Measurements from ENCODE around the gene ZNF639.

DNA sequence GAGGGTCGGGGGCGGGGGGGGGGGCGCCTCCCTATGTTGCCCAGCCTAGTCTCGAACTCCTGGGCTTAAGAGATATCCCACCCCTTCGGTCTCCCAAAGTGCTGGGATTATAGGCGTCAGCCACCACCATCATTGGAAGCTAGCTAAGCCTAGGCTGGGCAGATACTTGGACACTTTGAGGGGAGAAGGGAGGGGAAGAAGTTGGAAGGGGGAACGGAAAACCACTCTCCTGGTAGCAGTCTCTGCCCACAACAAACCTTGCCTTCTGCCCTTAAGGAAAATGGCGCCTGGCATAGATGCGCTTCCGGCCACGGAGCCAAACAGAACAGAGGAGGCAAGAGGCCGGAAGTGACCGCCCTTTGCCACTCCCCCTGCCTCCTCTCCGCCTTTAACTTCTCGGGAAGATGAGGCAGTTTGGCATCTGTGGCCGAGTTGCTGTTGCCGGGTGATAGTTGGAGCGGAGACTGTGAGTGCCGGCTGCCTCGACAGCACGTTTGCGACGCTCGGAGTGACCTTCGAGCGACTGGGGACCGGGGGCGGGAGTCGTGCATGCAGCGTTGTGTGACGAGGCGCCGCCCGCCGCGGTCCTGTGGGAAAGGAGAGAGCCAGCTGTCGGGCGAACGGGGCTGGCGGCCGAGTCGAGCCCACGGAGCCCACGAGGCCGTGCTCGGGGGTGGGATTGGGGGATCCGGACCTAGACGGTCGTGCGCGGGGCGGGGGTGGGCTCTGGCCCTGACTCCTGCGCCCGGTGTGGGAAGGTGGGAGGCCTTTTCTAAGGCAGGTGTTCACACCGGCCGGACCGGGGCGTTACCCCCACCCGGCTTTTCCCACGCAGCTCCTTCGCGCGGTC is 24.7 kb downstream of the ZNF639 start, which contains the start of gene MFN1:
- TF ChIP-seq POLR2AphosphoS5 (IDR thresholded peaks at IDR 0.05) = peak; percentile 90 to 95
- no peak for TF ChIP-seq POLR2A (IDR thresholded peaks at IDR 0.05; ENCODE audit: low read depth)
- TF ChIP-seq, protein P1, sequence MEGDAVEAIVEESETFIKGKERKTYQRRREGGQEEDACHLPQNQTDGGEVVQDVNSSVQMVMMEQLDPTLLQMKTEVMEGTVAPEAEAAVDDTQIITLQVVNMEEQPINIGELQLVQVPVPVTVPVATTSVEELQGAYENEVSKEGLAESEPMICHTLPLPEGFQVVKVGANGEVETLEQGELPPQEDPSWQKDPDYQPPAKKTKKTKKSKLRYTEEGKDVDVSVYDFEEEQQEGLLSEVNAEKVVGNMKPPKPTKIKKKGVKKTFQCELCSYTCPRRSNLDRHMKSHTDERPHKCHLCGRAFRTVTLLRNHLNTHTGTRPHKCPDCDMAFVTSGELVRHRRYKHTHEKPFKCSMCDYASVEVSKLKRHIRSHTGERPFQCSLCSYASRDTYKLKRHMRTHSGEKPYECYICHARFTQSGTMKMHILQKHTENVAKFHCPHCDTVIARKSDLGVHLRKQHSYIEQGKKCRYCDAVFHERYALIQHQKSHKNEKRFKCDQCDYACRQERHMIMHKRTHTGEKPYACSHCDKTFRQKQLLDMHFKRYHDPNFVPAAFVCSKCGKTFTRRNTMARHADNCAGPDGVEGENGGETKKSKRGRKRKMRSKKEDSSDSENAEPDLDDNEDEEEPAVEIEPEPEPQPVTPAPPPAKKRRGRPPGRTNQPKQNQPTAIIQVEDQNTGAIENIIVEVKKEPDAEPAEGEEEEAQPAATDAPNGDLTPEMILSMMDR (IDR thresholded peaks at IDR 0.05) = no peak
- no peak for TF ChIP-seq EP300 (IDR thresholded peaks at IDR 0.05)

All from esophagus muscularis mucosa (tissue), 4 donors.